Endothelial cell of umbilical vein (primary cell): ENCODE data around the gene GARIN5B. TPM values are rescaled to one million over a fixed set of nuclear protein-coding genes. Genes with fewer than 3 reads are reported as not detected.

Experiments used
- BruUV-seq: library from RNA; stranded (reverse); fragments of 400-500 nt; replicated peaks from 2 replicates; lab custom pipeline; 2021; lab: Mats Ljungman, UMichigan
- CTCF ChIA-PET: fragments of 300-600, 350-600 bp; sonication (Branson Sonifier 250); formaldehyde crosslinking; loops from one replicate; lab custom pipeline; 2021; ENCODE audit warnings: antibody characterized with exemption, inconsistent platforms; lab: Charles Lee
- POLR2A ChIA-PET: fragments of 300-600, 350-600 bp; sonication (Branson Sonifier 250); formaldehyde crosslinking; loops from one replicate; lab custom pipeline; 2021; ENCODE audit warnings: antibody characterized with exemption, inconsistent platforms; lab: Charles Lee
- DNase-seq: peaks from one replicate; pipeline ENCODE4 v3.0.0-alpha.2; 2011; ENCODE audit warnings: low read depth, low spot score
- FAIRE-seq: peaks from 2 replicates; lab custom pipeline; 2011; peaks lifted over from hg19 to GRCh38; lab: Jason Lieb, UNC
- H2AFZ ChIP-seq: 2 replicates; pipeline ENCODE4 v1.6.0; 2012; ENCODE audit warnings: low read depth, low read length, control low read depth, inconsistent platforms
- H3K27ac ChIP-seq: 2 replicates; pipeline ENCODE4 v1.5.1; 2011; ENCODE audit warnings: low read depth, mild to moderate bottlenecking, control low read depth, low read length, moderate library complexity; ENCODE audit not compliant: insufficient read depth
- H3K27me3 ChIP-seq, 2 experiments: 2 replicates each; pipeline versions ENCODE4 v1.6.0 to v1.6.1; 2011; ENCODE audit warnings: low read length in 2 of 2, mixed read lengths in 1 of 2; ENCODE audit not compliant: control insufficient read depth in 2 of 2, insufficient read depth in 2 of 2
- H3K36me3 ChIP-seq, 2 experiments: 2 replicates in 1 of 2; 3 replicates in 1 of 2; pipeline ENCODE4 v1.5.1; 2011; ENCODE audit warnings: low read length in 2 of 2, mild to moderate bottlenecking in 1 of 2, moderate library complexity in 1 of 2; ENCODE audit not compliant: control insufficient read depth in 2 of 2, insufficient read depth in 2 of 2; ENCODE audit errors: extremely low read depth in 1 of 2
- H3K4me1 ChIP-seq: 3 replicates; pipeline ENCODE4 v1.5.1; 2011; ENCODE audit warnings: mild to moderate bottlenecking, low read length; ENCODE audit not compliant: control insufficient read depth, insufficient read depth; ENCODE audit errors: extremely low read depth
- H3K4me2 ChIP-seq: 2 replicates; pipeline ENCODE4 v1.6.1; 2011; ENCODE audit warnings: low read length, control low read depth, mixed read lengths; ENCODE audit not compliant: insufficient read depth
- H3K4me3 ChIP-seq, 3 experiments: fragments of 200-600 bp in 1 of 3; sonication (generic), shearing (Covaris generic) in 1 of 3; replicated peaks in 1 of 3; 2 replicates each; pipeline ENCODE4 v1.5.1; 2011 to 2016; ENCODE audit warnings: control low read depth in 3 of 3, low read length in 3 of 3, mild to moderate bottlenecking in 2 of 3, inconsistent platforms in 1 of 3, low read depth in 1 of 3, moderate library complexity in 1 of 3; ENCODE audit not compliant: insufficient read depth in 1 of 3
- H3K79me2 ChIP-seq: 2 replicates; pipeline ENCODE4 v1.6.0; 2012; ENCODE audit warnings: low read length, inconsistent platforms; ENCODE audit not compliant: control insufficient read depth, insufficient read depth
- H3K9ac ChIP-seq: replicated peaks from 2 replicates; pipeline ENCODE3; 2011; ENCODE audit warnings: low read length, control low read depth; ENCODE audit not compliant: insufficient read depth; ENCODE audit errors: extremely low read depth
- H3K9me1 ChIP-seq: replicated peaks from 3 replicates; pipeline ENCODE4 v1.6.0; 2011; ENCODE audit warnings: mild to moderate bottlenecking, low read length; ENCODE audit not compliant: control insufficient read depth, insufficient read depth; ENCODE audit errors: extremely low read depth
- H3K9me3 ChIP-seq: replicated peaks from 2 replicates; pipeline ENCODE4 v1.5.1; 2012; ENCODE audit warnings: low read length, inconsistent platforms; ENCODE audit not compliant: control insufficient read depth, insufficient read depth
- H4K20me1 ChIP-seq: replicated peaks from 2 replicates; pipeline ENCODE3; 2011; ENCODE audit warnings: mild to moderate bottlenecking, low read length; ENCODE audit not compliant: control insufficient read depth, insufficient read depth; ENCODE audit errors: extremely low read depth
- EZH2 ChIP-seq: IDR thresholded peaks from 2 replicates; pipeline ENCODE4 v1.6.1; 2012; ENCODE audit warnings: borderline replicate concordance, low read depth, mild to moderate bottlenecking, moderate library complexity, low read length, inconsistent platforms; ENCODE audit not compliant: severe bottlenecking
- FOS ChIP-seq: IDR thresholded peaks from 2 replicates; pipeline ENCODE4 v1.6.1; 2011; ENCODE audit warnings: mild to moderate bottlenecking, low read length, moderate library complexity, borderline replicate concordance; ENCODE audit not compliant: insufficient read depth
- GATA2 ChIP-seq: IDR thresholded peaks from 2 replicates; pipeline ENCODE4 v1.7.0; 2011; ENCODE audit warnings: low read depth, mild to moderate bottlenecking, moderate library complexity, mixed read lengths, low read length; ENCODE audit not compliant: insufficient read length, insufficient read depth
- JUN ChIP-seq: IDR thresholded peaks from 2 replicates; pipeline ENCODE4 v1.6.1; 2011; ENCODE audit warnings: borderline replicate concordance, low read depth; ENCODE audit not compliant: insufficient read length, insufficient read depth
- MYC ChIP-seq: IDR thresholded peaks from one replicate; pipeline ENCODE4 v1.6.1; 2011; ENCODE audit warnings: mild to moderate bottlenecking, low read depth, low read length
- POLR2A ChIP-seq: IDR thresholded peaks from 2 replicates; pipeline ENCODE4 v1.6.1; 2012; ENCODE audit warnings: low read depth, mild to moderate bottlenecking, control low read depth, low read length
- POLR2AphosphoS5 ChIP-seq: IDR thresholded peaks from 2 replicates; pipeline ENCODE4 v1.6.1; 2012; ENCODE audit warnings: low read depth, mild to moderate bottlenecking, control low read depth, low read length, moderate library complexity; ENCODE audit not compliant: insufficient read depth
- dilution Hi-C: fragments of 300-500 bp; cut with MboI; formaldehyde crosslinking; loops from one replicate; pipeline ENCODE4 v1.15.0; 2019; ENCODE audit warnings: low sequenced_read_pairs; ENCODE audit not compliant: extremely low pct_ligation_motif_present
- intact Hi-C: fragments of 100-400 bp; cut with micrococcal nuclease; formaldehyde crosslinking; loops from one replicate; pipeline ENCODE4 v1.10.0; 2022
- polyA plus RNA-seq, 4 experiments: library from polyadenylated mRNA; depleted of rRNA in 3 of 4; stranded (reverse) in 3 of 4; unstranded in 1 of 4; fragments of >200 nt; gene quantifications; 2 replicates each; pipeline versions ENCODE4 v1.2.1 to v1.2.3, GENCODE V29; 2011 to 2012; ENCODE audit warnings: missing spikeins in 1 of 4
- total RNA-seq: library from RNA; stranded (reverse); gene quantifications from 2 replicates; pipeline ENCODE4 v1.2.3, GENCODE V29; 2021
- TF ChIP-seq, protein P1 (sequence below): IDR thresholded peaks from 2 replicates; pipeline ENCODE4 v1.6.1; 2011; ENCODE audit not compliant: insufficient read depth, insufficient read length
- TF ChIP-seq, protein P2 (sequence below), 2 donors: IDR thresholded peaks; 1 replicate in 1 of 2; 2 replicates in 1 of 2; pipeline ENCODE4 v1.5.1; 2011; ENCODE audit warnings: low read length in 2 of 2, mild to moderate bottlenecking in 2 of 2, moderate library complexity in 2 of 2, control low read depth in 1 of 2, inconsistent platforms in 1 of 2, low read depth in 1 of 2; ENCODE audit not compliant: insufficient read depth in 1 of 2; ENCODE audit errors: extremely low read depth in 1 of 2

Gene GARIN5B
- total and polyA plus RNA-seq, 2 donors (not counting 3 experiments of a cell fraction or from before 2014, with no cell fraction given) = not detected

DNA sequence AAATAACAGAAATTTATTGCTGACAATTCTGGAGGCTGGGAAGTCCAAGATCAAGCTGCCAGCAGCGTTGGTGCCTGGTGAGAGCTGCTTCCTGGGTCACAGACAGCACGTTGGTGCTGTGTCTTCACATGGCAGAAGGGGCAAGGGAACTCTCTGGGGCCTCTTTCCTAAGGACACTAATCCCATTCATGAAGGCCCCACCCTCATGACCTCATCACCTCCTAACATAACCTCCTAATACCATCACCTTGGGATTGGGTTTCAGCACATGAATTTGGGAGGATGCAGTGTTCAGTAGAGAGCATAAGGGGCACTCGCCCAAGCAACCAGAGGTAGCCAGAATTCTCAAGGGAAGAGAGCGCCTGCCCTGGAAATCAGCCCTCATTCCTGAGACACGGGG lies 53.6 kb downstream of the GARIN5B start:
- DNase-seq (no peak), FAIRE-seq (no peak)
- intact Hi-C loops (no loop called here), dilution Hi-C loops (no loop called here)
- H3K9me3 ChIP-seq = no peaks in the 10 kb centered on the region
- ChIA-PET POLR2A (interaction anchor here (0.9 kb wide), 1 partner anchor 98 kb away, joined by 3 read pairs; the partner anchor contains the start of gene UBE2S), CTCF (interaction anchor here (1.5 kb wide), 1 partner anchor 18 kb away, joined by 4 read pairs; no protein-coding TSS in a partner anchor)
- no peaks in the 10 kb centered on the region for H3K9me1 ChIP-seq
- H3K36me3 ChIP-seq = no peaks in the 10 kb centered on the region
- no peaks in the 10 kb centered on the region for H3K4me1 ChIP-seq
- H3K9ac ChIP-seq = no peak overlapping the region
- H3K79me2 ChIP-seq = no peaks in the 10 kb centered on the region
- H3K27ac ChIP-seq = no peak overlapping the region
- H4K20me1 ChIP-seq = no peaks in the 10 kb centered on the region
- no peaks in the 10 kb centered on the region for H3K27me3 ChIP-seq
- TF ChIP-seq, protein P1, sequence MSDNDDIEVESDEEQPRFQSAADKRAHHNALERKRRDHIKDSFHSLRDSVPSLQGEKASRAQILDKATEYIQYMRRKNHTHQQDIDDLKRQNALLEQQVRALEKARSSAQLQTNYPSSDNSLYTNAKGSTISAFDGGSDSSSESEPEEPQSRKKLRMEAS = no peak
- no peak for TF ChIP-seq GATA2
- TF ChIP-seq, protein P2, sequence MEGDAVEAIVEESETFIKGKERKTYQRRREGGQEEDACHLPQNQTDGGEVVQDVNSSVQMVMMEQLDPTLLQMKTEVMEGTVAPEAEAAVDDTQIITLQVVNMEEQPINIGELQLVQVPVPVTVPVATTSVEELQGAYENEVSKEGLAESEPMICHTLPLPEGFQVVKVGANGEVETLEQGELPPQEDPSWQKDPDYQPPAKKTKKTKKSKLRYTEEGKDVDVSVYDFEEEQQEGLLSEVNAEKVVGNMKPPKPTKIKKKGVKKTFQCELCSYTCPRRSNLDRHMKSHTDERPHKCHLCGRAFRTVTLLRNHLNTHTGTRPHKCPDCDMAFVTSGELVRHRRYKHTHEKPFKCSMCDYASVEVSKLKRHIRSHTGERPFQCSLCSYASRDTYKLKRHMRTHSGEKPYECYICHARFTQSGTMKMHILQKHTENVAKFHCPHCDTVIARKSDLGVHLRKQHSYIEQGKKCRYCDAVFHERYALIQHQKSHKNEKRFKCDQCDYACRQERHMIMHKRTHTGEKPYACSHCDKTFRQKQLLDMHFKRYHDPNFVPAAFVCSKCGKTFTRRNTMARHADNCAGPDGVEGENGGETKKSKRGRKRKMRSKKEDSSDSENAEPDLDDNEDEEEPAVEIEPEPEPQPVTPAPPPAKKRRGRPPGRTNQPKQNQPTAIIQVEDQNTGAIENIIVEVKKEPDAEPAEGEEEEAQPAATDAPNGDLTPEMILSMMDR (IDR thresholded peaks at IDR 0.05; ENCODE audit: extremely low read depth in 1 of 2, insufficient read depth in 1 of 2, low read depth in 1 of 2, low read length in 2 of 2) = no peak
- no TSS peak for BruUV-seq
- no peak overlapping the region for H3K4me2 ChIP-seq
- H3K4me3 ChIP-seq = no peak overlapping the region
- no peak overlapping the region for H2AFZ ChIP-seq

DNA sequence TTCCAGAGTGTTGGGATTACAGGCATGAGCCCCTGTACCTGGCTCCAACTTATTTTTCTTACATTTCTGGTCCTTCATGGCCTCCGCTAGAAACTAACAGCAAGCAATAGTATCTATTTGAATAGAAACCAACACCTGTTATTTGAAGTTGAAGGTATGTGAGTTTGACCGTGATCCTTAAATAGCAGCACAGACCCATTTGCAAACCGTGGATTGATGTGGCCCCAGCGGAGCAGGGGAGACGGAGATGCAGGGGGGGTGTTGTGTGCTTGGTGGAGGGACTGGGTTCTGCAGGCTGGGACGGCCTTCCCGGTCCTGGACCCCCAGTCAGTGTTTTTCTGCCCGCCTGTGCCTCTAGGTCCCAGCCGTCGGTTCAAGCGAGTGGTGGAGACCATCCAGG lies 54.8 kb downstream of the GARIN5B start:
- DNase-seq (no peak), FAIRE-seq (no peak)
- Histone ChIP-seq H2AFZ (no peak overlapping the region), H3K27me3 (no peaks in the 10 kb centered on the region), H3K79me2 (no peaks in the 10 kb centered on the region), H3K4me2 (no peak overlapping the region), H3K9ac (no peak overlapping the region), H3K4me1 (no peaks in the 10 kb centered on the region), H3K36me3 (no peaks in the 10 kb centered on the region), H3K4me3 (no peak overlapping the region), H4K20me1 (no peaks in the 10 kb centered on the region), H3K9me1 (no peaks in the 10 kb centered on the region), H3K27ac (no peak overlapping the region), H3K9me3 (no peaks in the 10 kb centered on the region)
- BruUV-seq = no TSS peak
- POLR2A ChIA-PET = no interaction called here
- CTCF ChIA-PET = interaction anchor here (1.5 kb wide), 1 partner anchor 31 kb away, joined by 3 read pairs; the partner anchor contains the start of gene KMT5C
- intact Hi-C loops (no loop called here), dilution Hi-C loops (no loop called here)
- TF ChIP-seq POLR2A (no peak), JUN (no peak), FOS (no peak), GATA2 (no peak), POLR2AphosphoS5 (no peak), MYC (no peak), EZH2 (no peak)
- TF ChIP-seq, protein P1 = no peak
- TF ChIP-seq, protein P2 (IDR thresholded peaks at IDR 0.05; ENCODE audit: extremely low read depth in 1 of 2, insufficient read depth in 1 of 2, low read depth in 1 of 2, low read length in 2 of 2) = no peak
